Measurements from ENCODE around the gene PPOX.
A peak's percentile ranks its signal among the peaks of the same experiment; 100 is the strongest.

PPOX gene

DNA sequence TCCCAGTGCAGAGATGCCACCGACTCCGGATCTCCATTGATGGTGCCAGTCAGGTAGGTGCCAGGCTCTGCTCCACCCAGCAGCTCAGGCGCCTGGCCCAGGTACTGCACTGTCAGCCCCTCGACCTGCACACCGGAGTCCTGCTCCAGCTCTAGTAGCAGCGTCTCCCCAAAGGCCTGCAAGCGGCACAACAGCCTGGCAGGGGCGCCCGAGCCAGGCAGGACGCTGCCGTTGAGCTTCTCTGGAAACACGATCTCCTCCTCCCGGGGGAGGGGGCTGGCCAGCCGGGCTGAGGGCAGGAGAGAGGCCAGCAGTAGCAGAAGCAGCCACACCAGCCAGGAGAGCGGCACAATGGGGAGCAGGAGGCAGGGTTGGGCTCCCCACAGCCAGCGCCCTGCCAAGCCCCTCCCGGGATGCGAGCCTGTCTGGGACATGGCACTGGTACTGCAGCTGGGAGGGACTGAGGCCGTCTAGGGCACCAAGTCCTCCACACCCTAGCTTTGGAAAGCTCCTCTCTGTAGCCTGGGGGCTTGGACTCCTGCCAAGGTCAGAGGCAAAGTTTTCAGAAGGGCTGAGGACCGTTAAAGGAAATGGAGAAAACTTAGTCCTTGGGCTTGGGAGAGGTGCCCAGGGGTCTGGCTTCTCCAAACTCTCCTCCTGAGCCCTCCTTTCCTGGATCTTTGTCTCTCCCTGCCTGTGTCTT, 32.1 kb downstream of the PPOX start:
- FAIRE-seq: no peak

DNA sequence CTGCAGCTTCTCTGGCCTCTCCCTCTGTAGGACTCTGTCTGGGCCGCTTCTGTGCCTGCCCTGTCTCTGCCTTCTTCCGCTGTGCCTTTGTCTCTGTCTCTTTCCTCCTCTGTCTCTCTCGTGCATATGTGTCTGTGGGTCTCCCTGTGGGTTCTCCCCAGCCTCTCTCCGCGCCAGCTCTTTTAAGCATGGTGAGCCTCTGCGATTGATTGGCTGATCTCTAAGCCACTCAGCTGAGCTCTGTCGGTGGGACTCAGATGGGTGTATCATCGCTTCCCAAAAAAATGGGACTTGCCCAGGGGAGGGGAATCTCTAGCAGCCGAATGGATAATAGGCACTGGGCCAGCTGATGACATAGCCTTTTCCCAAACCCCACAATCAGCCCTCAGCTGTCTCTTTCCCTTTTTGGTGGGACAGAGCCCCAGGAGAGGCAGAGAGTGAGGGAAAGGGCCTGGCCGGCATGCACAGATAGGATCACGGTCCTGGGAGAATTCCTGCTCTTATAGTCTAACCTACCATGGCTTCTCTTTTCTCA, 32.7 kb downstream of the PPOX start, which contains the start of gene ADAMTS4:
ADAMTS4 (minus strand) TSS at position 158 of the 535 bp plus-strand sequence. CDS start 427 bp downstream, outside the sequence.
- FAIRE-seq: no peak

DNA sequence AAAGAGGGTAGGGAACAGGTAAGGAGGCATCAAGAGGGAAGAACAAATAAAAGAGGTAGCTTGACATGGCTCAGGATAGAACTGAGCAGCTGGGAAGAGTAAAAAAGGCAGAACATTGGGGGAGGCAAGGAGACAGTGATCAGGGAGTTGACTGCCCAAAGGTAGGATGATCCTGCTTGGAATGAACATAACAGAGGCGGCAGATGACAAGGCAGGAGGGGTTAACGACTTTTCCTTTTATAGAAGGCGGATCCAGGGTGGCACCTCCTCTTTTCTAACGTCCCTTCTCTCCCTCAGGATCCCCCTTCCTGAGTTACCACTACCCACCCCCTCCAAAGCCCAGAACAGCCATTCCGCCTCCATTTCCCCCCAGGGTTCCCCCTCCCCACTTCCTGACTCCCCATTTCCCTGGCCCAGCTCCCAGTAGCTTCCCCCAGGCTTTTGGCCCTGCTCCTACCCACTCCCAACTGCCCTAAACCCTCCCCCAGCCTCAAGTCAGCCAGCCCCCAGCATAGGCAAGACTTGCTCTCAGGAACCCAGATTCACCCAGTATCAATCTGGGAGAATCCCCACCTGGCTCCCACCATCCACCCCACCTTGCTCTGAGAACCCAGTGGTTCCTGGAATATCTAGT, 33.4 kb downstream of the PPOX start:
- no peak for FAIRE-seq

DNA sequence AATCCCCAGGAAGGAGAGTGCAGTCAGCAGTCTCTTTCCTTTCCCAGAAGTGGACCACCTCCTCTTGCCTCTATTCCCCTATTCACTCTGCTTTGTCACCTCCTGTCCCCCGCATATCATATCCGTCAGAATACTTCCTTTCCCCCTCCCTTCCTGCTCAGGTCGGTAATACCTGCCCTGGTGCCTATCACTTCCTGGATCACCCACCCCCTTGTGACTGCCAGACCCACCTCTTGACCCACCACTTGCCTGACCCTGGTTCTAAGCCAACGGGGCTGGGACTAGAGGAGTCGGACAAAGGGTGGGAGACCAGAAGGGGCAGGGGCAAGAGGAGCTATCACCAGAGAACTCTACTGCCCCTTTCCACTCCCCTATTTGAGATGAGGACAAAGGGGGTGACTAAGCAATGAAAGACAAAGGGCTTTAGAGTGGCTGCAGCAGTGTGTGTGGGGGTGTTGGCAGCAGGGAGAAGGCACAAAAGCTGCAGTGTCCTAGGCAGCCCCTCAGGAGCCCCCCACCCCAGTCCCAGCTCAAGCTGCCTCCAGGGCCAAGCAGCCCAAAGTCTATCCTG, 34.3 kb downstream of the PPOX start:
- FAIRE-seq: no peak

DNA sequence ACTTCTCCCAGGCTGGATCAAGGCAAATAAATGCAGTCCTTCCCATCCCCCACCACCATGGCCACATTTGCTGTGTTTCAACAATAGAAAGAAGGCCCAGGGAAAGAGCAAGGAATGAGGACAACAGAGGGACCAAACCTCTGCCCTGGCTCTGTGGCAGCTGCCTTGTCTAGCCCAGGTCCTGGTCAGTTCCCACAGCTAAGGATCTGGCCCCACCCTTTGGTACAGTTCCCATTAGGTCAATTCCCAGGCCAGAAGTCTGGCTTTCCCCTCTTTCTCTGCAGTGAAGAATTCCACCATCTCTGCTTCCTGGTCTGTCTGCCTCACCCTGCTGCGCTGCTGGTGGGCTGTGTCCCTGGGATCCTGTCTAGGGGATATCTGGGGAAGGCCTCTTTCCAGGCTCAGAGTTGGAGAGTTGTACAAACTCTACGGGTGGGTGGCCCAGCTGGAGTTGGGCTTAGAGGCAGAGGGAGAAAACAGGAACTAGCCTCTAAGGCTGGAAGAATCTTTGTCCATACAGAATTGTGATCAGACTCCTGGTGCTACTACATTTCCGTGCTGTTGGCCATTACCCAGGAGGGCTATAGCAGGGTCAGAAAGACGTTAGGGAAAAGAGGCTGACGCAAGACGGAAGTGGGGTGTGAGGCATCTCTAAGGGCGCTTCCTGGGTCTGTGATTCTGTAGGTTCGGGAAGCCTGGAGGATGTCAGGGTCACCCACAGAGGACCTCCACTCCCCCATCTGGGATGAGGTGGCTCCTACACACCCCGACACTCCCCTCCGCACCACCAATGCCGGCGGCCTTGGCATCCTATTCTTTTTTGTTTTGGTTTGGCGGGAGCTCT, 35.0 kb downstream of the PPOX start:
- FAIRE-seq: no peak

DNA sequence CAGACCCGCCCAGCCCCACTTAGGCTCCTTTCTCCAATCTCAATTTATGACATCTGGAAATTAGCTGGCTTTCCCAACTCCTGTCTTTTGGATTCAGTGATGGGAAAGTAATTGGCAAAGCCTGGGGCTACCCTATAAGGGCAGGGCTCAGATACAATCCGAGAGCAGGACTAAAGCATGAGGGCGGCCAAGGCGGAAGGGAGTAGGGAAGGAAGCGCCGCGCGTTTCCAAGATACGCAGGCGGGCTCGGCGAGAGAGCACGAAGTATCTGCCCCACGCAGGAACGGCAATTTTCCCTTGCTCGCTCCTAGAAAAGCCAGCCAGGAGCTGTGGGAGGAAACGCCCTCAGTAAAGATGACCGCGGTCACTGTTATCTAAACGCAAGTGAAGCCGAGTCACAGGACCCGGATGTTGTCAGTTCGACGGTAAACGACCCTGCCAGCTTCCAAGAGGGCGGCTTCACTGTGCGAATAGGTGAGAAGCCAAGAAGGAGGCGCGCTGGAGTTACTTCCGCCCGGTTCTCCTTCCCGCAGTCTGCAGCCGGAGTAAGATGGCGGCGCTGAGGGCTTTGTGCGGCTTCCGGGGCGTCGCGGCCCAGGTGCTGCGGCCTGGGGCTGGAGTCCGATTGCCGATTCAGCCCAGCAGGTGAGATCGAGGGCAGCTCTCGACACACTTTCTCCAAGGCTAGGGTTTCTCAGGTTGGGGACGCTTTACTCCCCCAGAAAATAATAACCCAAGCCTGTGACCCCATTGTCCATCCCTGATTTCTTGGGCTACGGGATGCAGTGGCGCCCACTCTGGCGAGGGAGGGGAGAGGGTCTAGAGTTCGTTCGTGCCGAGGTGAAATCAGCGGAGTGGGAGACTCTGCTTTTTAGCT, 35.8 kb downstream of the PPOX start, which contains the start of gene NDUFS2:
NDUFS2 (plus strand) TSS at position 532 of the 877 bp plus-strand sequence; CDS start at position 551, 19 bp downstream.
- FAIRE-seq: peak; percentile 94

DNA sequence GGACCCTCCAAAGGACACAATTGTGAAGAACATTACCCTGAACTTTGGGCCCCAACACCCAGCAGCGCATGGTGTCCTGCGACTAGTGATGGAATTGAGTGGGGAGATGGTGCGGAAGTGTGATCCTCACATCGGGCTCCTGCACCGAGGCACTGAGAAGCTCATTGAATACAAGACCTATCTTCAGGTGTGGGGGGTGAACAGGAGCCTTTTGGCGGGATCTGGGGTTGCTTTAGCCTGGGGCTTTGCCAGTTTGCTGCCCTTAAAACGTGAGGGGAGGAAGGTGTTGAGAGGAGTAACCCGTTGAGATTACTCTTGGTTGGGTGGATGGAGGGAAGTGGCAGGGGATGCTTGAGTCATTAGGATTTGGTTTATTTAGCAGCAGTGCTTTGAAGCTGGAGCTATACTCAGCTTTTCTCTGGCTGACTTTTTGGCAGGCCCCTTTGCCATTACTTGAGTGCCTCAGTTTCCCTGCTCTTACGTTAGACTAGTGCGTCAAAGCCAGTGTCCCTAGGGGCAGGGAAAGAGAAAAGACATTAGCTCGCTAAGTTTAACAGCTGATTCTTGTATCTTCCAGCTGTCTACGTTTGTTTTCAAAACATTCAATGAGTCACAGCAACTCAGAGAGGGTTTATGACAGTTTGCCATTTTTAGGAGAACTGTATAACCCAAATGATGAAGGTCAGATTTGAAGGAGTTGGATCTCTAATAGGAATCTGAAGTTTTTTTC, 40.4 kb downstream of the PPOX start:
- FAIRE-seq: no peak

DNA sequence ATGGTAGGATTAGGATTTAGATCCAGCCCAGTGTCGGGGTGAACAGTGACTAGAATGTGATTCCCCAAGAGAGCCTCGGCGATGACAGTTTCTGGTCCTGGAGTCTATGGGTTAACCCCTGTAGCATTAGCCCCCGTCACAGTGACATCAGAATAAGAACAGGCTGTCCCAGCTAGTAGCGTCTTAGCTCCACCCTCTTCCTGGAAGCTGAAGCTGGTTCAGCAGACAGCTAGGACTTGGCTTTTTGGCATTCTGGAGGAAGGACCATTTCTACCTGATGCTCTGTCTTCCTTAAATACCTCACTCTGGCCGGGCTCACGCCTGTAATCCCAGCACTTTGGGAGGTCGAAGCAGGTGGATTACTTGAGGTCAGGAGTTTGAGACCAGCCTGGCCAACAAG, 40.9 kb downstream of the PPOX start:
- no peak for FAIRE-seq

DNA sequence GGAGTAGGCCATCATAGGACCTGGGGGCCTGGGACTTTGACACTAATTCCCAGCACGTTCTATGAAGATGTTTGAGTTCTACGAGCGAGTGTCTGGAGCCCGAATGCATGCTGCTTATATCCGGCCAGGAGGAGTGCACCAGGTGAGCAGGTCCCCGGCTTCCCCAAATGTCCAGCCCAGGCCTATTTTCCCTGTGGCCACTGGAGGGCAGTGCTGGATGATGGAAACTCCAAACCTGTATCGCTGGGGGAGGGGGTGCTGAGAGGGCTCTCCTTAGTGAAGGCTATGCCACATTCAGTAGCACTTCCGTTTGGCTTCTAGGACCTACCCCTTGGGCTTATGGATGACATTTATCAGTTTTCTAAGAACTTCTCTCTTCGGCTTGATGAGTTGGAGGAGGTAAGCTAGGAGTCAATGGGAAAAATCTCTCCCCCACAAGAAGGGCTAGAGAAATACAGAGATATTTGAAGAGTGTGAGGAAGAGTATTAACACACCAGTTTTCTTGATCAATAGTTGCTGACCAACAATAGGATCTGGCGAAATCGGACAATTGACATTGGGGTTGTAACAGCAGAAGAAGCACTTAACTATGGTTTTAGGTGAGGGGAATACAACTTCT, 43.7 kb downstream of the PPOX start:
- FAIRE-seq: no peak

DNA sequence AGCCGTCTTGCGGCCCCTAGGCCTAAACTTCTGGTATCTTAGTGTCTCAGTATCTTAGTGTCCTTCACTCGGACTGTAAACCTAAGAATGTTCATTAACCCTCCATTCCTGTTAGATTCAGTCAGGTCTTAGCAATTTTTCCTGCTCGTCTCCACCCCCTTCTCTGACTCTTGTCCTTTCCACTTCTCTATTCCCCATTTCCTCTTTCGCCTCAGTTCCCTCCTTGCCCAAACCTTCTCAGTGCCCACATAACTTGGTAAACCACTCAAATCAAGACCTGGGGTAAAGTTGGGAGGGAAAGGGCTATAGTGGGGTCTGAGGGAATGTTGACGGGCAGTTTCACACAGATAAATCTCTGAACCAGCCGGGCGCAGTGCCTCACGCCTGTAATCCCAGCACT, 48.1 kb downstream of the PPOX start:
- FAIRE-seq: no peak

DNA sequence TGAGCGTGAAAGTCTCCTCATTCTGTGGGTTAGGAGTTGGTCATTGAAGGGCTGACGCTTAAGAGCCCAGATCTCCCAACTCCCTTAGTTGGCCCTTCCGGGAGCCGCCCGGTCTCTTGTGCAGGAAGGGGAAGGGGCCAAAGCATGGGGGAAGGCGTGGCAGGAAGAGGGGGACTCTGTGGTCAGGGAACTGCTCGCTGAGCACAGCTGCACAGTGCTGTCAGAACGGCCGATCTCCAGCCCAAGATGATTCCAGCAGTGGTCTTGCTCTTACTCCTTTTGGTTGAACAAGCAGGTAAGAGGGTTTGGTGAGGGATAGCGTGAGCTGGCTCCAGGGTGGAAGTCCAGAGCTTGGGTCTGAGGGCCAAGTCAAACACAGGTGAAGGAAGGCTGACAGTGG, 48.9 kb downstream of the PPOX start, which contains the start of gene FCER1G:
FCER1G (plus strand) TSS at position 220 of the 400 bp plus-strand sequence; CDS start at position 247, 27 bp downstream.
- no peak for FAIRE-seq

DNA sequence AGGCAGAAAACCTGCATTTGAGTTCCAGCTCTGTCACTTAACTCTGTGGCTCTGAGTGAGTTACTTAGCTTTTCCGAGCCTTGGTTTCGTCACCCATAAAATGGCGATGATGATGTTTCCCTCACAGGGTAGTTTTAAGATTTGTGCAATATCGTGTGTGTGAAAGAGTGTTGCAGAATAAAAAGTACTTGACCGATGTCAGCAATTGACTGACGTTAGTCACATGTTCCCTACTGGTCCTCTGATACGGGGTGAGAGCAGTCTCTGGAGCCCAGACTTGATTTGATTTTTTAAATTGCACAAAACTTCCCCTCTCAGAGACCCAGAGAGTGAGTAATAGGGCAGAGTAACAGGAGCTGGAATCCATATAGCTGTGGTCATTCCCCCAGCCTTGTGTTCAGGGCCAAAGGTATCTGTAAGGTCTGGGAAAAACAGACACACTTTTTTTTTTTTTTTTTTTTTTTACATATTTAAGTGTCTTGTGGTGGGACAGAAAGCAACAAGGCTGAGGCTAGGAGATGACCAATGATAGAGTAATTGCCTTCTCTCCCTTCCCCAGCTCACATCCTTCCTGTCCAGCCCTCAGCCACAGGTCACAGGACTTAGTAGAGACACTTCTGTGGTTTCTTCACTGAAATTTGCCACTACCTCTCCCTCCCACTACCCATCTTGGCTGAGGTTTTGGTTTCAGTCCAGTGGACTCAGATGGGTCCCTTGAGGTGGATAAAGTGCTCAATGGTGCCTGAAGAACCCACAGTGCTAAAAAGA, 50.9 kb downstream of the PPOX start:
- FAIRE-seq: no peak

DNA sequence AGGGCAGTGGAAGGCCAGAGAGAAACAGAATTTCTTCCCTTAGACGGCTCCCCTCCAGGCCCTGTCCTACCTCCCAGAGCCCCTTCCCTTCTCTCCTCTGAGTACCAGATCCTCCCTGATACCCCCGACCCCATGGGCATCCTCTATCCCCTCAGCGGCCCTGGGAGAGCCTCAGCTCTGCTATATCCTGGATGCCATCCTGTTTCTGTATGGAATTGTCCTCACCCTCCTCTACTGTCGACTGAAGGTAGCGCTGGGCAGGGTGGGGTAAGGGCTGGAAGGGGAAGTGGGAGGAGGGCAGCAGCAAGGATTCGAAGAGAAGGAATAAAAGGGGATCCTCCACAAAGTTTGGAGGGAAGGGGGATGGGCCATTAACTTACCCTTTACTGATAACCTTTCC, 51.6 kb downstream of the PPOX start:
- FAIRE-seq: no peak

DNA sequence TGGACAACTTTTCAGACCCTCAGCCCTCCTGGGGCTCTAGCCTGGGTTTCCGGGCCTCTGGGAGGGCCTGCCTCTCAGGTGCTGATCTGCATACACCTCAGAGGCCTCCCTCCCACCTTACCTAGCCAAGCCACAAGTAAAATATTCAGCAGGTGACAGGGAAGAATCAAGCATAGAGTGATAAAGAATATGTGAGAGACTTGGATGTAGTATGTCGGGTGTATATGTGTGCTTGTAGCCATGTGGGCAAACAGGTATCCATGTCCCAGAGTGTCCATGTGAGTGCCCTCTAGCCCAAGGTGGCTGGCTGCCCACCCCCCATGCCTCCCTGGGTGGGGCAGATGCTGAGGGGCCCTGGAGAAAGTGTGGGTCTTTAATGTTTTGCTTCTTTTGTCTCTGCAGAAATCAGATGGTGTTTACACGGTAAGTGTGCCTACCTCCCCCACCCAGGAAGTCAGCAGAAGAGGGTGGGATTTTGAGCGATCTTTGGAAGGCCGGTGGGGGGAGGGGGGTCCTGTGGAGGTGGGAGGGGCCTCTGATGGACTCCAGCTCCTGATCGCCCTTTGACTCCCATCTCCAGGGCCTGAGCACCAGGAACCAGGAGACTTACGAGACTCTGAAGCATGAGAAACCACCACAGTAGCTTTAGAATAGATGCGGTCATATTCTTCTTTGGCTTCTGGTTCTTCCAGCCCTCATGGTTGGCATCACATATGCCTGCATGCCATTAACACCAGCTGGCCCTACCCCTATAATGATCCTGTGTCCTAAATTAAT, 52.3 kb downstream of the PPOX start:
- FAIRE-seq: no peak

DNA sequence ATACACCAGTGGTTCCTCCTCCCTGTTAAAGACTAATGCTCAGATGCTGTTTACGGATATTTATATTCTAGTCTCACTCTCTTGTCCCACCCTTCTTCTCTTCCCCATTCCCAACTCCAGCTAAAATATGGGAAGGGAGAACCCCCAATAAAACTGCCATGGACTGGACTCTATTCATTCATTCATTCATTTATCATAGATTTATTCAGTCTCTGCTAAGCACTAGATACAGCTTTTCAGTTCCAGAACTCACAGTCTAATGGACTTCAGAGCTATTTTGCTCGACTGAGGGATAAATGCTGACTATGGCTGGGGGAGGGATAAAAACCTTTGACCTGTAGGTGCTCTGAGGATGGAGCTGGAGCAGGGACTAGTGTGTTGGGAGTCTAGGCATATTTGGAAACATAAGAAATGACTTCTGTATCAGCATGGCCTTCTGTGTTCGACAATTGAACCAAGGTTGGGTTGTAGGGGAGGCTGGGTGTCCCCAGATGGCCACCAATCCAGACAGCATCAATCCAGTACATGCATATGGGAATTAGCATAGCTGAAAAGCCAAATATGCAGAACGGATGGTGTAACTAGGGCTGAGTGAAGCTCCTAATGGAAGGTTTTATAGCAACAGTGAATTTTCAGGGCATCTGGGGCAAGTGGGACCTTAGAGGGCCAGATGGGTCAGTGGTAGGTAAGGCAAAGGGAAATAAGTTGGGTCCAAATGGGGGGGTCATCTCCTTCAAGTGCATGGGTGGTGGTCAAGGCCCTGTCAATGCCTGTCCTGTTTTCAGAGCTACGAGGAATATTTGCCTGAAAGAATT, 53.1 kb downstream of the PPOX start:
- no peak for FAIRE-seq

DNA sequence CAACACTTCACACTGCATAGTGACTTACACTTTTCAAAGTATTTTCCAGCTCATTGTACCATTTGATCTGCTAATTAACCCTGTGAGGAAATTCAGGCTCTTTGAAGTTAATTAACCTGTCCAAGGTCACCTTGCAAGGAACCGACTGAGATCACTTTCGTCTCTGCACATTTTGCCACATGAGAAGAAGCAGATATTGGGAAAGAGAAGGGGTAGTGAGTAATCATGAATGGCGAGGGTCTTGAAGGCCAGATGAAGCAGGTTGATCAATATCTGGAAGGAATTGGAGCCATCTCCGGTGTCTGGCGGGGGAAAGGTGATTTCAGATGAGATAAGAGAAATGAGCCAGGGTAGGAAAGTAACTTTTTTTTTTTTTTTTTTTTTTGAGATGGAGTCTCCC, 53.8 kb downstream of the PPOX start:
- FAIRE-seq: no peak

All from endometrium (tissue), 2 donors.